ENCODE measurements around the gene PIWIL4.

Gene PIWIL4

GRCh38 chr11:94649964-94650623 is 82.9 kb downstream of the PIWIL4 start:
- no peaks in the 10 kb centered on the region for H3K9me3 Mint-ChIP-seq
- H3K27ac Mint-ChIP-seq = no peak overlapping the region
- peaks cover 13% of the 10 kb centered on the region for H3K27me3 Mint-ChIP-seq
- no peaks in the 10 kb centered on the region for H3K36me3 Mint-ChIP-seq (ENCODE audit: low read depth)
- no peaks in the 10 kb centered on the region for H3K4me1 Mint-ChIP-seq (ENCODE audit: low read depth)
- no peak overlapping the region for H3K4me3 Mint-ChIP-seq
- DNase-seq = no peak

DNA sequence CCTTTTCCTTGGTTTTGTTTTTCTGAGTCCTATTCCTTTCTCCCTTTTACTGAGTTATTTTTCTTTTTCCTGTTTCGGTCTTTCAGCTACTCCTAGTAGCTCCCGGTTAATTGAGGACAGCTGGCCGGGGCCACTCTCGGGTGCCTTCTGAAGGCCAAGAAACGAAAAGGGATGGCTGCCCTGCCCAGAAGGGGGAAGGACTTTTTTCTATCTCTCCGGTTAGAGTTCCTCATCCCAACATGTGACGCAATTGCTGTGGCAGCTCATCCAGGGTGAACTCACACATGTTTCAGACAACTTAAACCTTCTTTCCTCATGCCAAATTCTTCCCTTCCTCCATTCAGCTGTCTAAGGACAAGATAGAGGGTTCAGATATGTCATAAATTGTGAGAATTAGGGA is 83.6 kb downstream of the PIWIL4 start:
- no peaks in the 10 kb centered on the region for H3K36me3 Mint-ChIP-seq (ENCODE audit: low read depth)
- H3K4me1 Mint-ChIP-seq (ENCODE audit: low read depth) = no peaks in the 10 kb centered on the region
- no peaks in the 10 kb centered on the region for H3K9me3 Mint-ChIP-seq
- H3K4me3 Mint-ChIP-seq = no peak overlapping the region
- no peak overlapping the region for H3K27ac Mint-ChIP-seq
- H3K27me3 Mint-ChIP-seq = peaks cover 13% of the 10 kb centered on the region
- no peak for DNase-seq

DNA sequence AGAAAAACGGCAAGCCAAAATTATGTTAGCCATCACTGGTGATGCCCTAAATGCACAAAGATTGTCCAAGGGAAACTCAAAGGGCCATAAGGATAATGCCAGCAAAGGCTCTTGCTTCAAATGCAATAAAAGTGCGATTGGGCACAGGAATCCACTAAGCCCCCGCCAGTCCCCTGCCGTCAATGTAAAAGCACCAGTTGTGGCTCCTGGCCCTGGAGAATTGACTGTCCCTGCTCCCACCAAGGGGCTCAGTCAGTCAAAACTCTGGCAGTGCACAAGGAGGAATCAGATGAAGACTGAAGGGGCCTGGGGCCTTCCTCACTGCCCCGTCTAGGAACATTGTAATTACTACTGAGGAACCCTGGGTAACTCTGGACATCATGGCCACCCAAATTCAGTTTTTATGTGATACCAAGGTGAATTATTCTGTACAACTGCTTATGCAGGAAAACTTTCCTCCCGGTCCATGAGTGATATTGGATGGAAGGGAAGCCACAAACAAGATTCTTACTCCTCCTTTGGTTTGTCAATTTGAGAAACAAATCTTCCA is 85.6 kb downstream of the PIWIL4 start:
- Mint-ChIP-seq H3K27me3 (peaks cover 17% of the 10 kb centered on the region), H3K36me3 (ENCODE audit: low read depth) (no peaks in the 10 kb centered on the region), H3K9me3 (no peaks in the 10 kb centered on the region), H3K27ac (no peak overlapping the region), H3K4me1 (ENCODE audit: low read depth) (no peaks in the 10 kb centered on the region), H3K4me3 (no peak overlapping the region)
- no peak for DNase-seq

GRCh38 chr11:94653561-94653960 is 86.4 kb downstream of the PIWIL4 start:
- H3K27me3 Mint-ChIP-seq = peaks cover 17% of the 10 kb centered on the region
- H3K4me3 Mint-ChIP-seq = no peak overlapping the region
- H3K9me3 Mint-ChIP-seq = no peaks in the 10 kb centered on the region

GRCh38 chr11:94654201-94654600 is 87.0 kb downstream of the PIWIL4 start:
- Mint-ChIP-seq H3K4me3 (no peak overlapping the region), H3K36me3 (ENCODE audit: low read depth) (no peaks in the 10 kb centered on the region), H3K4me1 (ENCODE audit: low read depth) (no peaks in the 10 kb centered on the region), H3K27me3 (peaks cover 19% of the 10 kb centered on the region), H3K27ac (no peak overlapping the region), H3K9me3 (no peaks in the 10 kb centered on the region)
- no peak for DNase-seq

More at GRCh38 chr11:94653561-94653960, 86.4 kb downstream of the PIWIL4 start:
- no peaks in the 10 kb centered on the region for H3K36me3 Mint-ChIP-seq (ENCODE audit: low read depth)
- H3K27ac Mint-ChIP-seq = no peak overlapping the region
- no peaks in the 10 kb centered on the region for H3K4me1 Mint-ChIP-seq (ENCODE audit: low read depth)
- DNase-seq = no peak

DNA sequence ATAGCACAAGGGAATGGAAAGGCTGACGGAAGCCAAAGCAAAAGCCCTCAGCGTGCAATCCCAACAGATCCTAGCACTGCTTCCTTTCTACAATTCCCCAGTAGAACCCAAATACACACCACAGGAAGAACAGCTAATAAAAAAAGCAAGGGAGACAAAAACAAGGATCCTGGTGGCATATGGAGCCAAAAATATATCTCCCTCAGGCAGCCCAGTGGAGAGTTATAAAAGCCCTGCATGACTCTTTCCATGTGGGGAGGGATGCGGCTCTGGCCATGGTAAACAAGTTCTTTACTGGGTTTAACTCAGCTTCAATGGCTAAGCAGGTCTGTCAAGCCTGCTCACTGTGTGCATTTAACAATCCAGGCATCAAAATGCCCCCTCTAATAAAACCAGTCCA is 88.1 kb downstream of the PIWIL4 start:
- Mint-ChIP-seq H3K27ac (no peak overlapping the region), H3K36me3 (ENCODE audit: low read depth) (no peaks in the 10 kb centered on the region), H3K27me3 (peaks cover 20% of the 10 kb centered on the region), H3K9me3 (no peaks in the 10 kb centered on the region), H3K4me1 (ENCODE audit: low read depth) (no peaks in the 10 kb centered on the region), H3K4me3 (no peak overlapping the region)
- DNase-seq = no peak

- Mint-ChIP-seq H3K27me3 (peaks cover 24% of the 10 kb centered on the region), H3K9me3 (no peaks in the 10 kb centered on the region), H3K4me3 (no peak overlapping the region), H3K27ac (no peak overlapping the region), H3K4me1 (ENCODE audit: low read depth) (no peaks in the 10 kb centered on the region), H3K36me3 (ENCODE audit: low read depth) (no peaks in the 10 kb centered on the region)
- DNase-seq = no peak
Observed at GRCh38 chr11:94655956-94656355, 88.8 kb downstream of the PIWIL4 start.

- Mint-ChIP-seq H3K27ac (no peak overlapping the region), H3K4me3 (no peak overlapping the region), H3K4me1 (ENCODE audit: low read depth) (no peaks in the 10 kb centered on the region), H3K9me3 (no peaks in the 10 kb centered on the region), H3K36me3 (ENCODE audit: low read depth) (no peaks in the 10 kb centered on the region), H3K27me3 (peaks cover 24% of the 10 kb centered on the region)
- DNase-seq = no peak
Observed at GRCh38 chr11:94656968-94657367, 89.8 kb downstream of the PIWIL4 start.

DNA sequence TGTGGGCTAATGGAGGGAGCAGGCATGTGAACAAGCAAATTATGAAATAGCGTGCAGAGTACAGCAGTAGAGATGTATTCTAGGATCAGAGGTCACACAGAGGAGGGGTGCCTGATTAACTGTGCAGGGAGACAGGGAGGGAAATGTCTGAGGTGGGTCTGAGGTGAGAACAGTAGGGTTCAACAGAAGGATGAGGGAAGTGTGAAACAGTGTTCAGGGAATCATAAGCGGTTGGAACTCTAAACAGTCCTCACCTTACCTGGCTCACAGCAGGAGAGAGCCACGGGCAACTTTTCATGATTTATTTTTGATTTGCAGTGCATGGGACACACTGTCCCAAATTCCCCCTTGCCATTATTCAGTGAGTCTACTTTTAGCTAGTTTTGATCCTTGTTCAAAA is 90.5 kb downstream of the PIWIL4 start:
- H3K4me3 Mint-ChIP-seq = no peak overlapping the region
- H3K36me3 Mint-ChIP-seq (ENCODE audit: low read depth) = no peaks in the 10 kb centered on the region
- H3K4me1 Mint-ChIP-seq (ENCODE audit: low read depth) = no peaks in the 10 kb centered on the region
- H3K9me3 Mint-ChIP-seq = no peaks in the 10 kb centered on the region
- H3K27ac Mint-ChIP-seq = no peak overlapping the region
- no peak for DNase-seq
- H3K27me3 Mint-ChIP-seq = peaks cover 19% of the 10 kb centered on the region

DNA sequence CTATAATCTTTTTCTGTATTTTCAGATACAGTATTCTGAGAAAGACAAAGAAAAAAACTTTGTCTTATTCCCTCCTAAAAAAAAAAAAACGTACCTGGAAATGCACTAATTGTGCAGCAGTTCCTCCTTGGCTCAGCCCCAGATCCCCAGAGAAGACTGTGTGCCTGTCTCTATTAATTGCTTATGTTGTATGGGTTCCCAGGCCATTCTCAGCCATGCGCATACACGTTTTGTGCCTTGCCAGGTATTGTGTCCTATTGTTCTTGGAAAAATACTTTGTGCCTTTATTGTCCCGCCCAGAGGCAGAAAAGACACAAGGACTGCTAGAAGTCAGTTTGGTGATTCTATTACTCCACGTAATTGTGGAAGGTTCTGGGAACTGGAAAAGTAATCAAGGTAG is 91.2 kb downstream of the PIWIL4 start:
- no peak overlapping the region for H3K27ac Mint-ChIP-seq
- no peaks in the 10 kb centered on the region for H3K4me1 Mint-ChIP-seq (ENCODE audit: low read depth)
- no peaks in the 10 kb centered on the region for H3K36me3 Mint-ChIP-seq (ENCODE audit: low read depth)
- H3K4me3 Mint-ChIP-seq = no peak overlapping the region
- DNase-seq = no peak
- H3K27me3 Mint-ChIP-seq = peaks cover 15% of the 10 kb centered on the region
- no peaks in the 10 kb centered on the region for H3K9me3 Mint-ChIP-seq

DNA sequence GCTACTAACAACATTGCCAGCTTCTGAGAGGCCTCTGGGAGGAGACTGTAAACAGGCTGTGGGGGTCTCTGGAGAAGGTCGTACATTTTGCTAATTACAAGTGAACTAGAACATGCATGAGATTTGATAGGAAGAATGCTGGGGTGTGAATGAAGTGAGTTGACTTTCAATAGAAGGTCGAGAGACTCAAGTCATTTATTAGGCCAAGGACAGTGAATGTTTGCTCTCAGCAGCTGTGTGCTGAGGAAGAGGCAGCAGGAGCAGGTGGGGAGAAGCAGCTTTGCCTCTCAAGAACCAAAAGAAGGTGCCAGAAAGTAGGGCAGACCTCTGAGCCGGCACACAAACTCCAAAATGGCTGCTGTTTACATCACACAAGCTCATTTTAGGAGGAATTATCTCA is 91.7 kb downstream of the PIWIL4 start:
- no peak for DNase-seq
- no peaks in the 10 kb centered on the region for H3K9me3 Mint-ChIP-seq
- H3K36me3 Mint-ChIP-seq (ENCODE audit: low read depth) = no peaks in the 10 kb centered on the region
- H3K27me3 Mint-ChIP-seq = peaks cover 12% of the 10 kb centered on the region
- no peaks in the 10 kb centered on the region for H3K4me1 Mint-ChIP-seq (ENCODE audit: low read depth)
- no peak overlapping the region for H3K4me3 Mint-ChIP-seq
- no peak overlapping the region for H3K27ac Mint-ChIP-seq

- no peaks in the 10 kb centered on the region for H3K36me3 Mint-ChIP-seq (ENCODE audit: low read depth)
- H3K4me3 Mint-ChIP-seq = no peak overlapping the region
- no peaks in the 10 kb centered on the region for H3K9me3 Mint-ChIP-seq
- peaks cover 15% of the 10 kb centered on the region for H3K27me3 Mint-ChIP-seq
- no peak for DNase-seq
- no peaks in the 10 kb centered on the region for H3K4me1 Mint-ChIP-seq (ENCODE audit: low read depth)
- no peak overlapping the region for H3K27ac Mint-ChIP-seq
Observed at GRCh38 chr11:94661444-94661843, 94.3 kb downstream of the PIWIL4 start.

DNA sequence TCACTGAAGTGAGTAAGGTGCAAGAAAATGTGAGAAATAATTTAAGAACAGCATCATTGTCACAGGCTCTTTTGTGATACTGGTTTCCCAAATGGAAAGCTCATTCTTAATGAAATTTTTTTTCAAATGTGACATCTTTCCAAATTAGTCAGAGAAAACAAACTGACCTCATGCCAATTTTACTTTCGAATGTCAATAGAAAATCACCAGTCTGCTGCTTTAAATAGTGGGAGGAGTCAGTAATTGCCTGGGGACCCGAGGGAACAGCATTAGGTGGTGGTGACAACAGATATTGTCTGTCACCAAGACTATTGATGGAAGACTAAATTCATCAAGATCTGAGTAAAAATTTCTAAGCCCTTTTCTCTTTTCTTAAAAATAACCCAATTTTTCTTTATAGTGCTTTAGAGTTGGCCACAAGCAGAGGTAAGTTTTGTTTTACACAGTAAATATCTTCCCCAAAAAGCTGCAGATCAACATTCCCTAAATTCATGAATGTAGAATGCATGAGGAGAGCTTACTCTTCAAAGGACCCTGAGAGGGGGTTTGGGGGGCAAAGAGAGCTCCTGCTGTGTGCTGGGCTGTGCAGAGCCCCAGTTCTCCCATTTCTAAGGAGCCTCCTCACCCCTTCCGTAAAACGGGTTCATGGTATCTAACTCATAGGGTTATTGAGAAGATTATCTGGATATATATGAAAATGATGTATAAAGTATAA is 95.1 kb downstream of the PIWIL4 start:
- H3K27me3 Mint-ChIP-seq = peaks cover 15% of the 10 kb centered on the region
- H3K9me3 Mint-ChIP-seq = no peaks in the 10 kb centered on the region
- DNase-seq = no peak
- no peaks in the 10 kb centered on the region for H3K36me3 Mint-ChIP-seq (ENCODE audit: low read depth)
- H3K4me1 Mint-ChIP-seq (ENCODE audit: low read depth) = no peaks in the 10 kb centered on the region
- H3K27ac Mint-ChIP-seq = no peak overlapping the region
- no peak overlapping the region for H3K4me3 Mint-ChIP-seq

- Mint-ChIP-seq H3K27me3 (peaks cover 10% of the 10 kb centered on the region), H3K36me3 (ENCODE audit: low read depth) (no peaks in the 10 kb centered on the region)
Observed at GRCh38 chr11:94662846-94663390, 95.8 kb downstream of the PIWIL4 start.

DNA sequence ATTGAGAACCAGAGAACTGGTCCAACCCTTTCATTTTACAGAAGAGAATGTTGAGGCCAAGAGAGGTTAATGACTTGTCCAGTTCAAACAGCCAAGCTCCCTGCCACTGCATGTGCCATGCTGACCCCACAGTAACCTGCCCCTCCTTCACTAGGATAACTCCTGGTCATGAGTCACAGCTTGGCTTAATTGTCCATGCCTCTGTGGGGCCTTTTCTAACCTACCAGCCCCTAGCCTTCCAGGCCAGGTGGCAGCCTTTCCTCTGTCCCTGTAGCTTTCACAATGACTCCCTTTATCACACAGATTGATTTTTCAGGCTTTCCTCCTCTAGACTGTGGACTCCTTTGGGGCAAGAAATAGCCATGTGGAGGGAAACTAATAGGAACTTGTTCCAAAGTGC is 97.2 kb downstream of the PIWIL4 start:
- DNase-seq = no peak
- no peaks in the 10 kb centered on the region for H3K36me3 Mint-ChIP-seq (ENCODE audit: low read depth)
- no peaks in the 10 kb centered on the region for H3K4me1 Mint-ChIP-seq (ENCODE audit: low read depth)
- no peaks in the 10 kb centered on the region for H3K9me3 Mint-ChIP-seq
- no peak overlapping the region for H3K27ac Mint-ChIP-seq
- no peak overlapping the region for H3K4me3 Mint-ChIP-seq
- peaks cover 8% of the 10 kb centered on the region for H3K27me3 Mint-ChIP-seq

More at GRCh38 chr11:94662846-94663390, 95.8 kb downstream of the PIWIL4 start:
- Mint-ChIP-seq H3K4me1 (ENCODE audit: low read depth) (no peaks in the 10 kb centered on the region), H3K4me3 (no peak overlapping the region), H3K9me3 (no peaks in the 10 kb centered on the region), H3K27ac (no peak overlapping the region)
- DNase-seq = no peak
